HepG2 (cell line): Measurements from ENCODE around the gene LBX1. TPM values are rescaled to one million over a fixed set of nuclear protein-coding genes. Genes with fewer than 3 reads are reported as not detected.
A peak's percentile ranks its signal among the peaks of the same experiment; 100 is the strongest.

Experiments used
- ATAC-seq: fragments of 200-7000 bp; cut with Tn5 transposase; 3 replicates; pipeline ENCODE4 v1.9.1; 2020; ENCODE audit warnings: mild to moderate bottlenecking, moderate library complexity
- BruUV-seq: library from RNA; stranded (reverse); fragments of 400-500 nt; replicated peaks from 2 replicates; lab custom pipeline; 2021; lab: Mats Ljungman, UMichigan
- CTCF ChIA-PET: fragments of 300-600 bp; formaldehyde crosslinking; extraction: SDS; loops from one replicate; lab custom pipeline; 2021; ENCODE audit warnings: low total read pairs, inconsistent platforms, low intra/inter-chr PET ratio; lab: Yijun Ruan, JAX
- POLR2A ChIA-PET: fragments of 350-600 bp; sonication (Branson Sonifier 250); formaldehyde crosslinking; loops from one replicate; lab custom pipeline; 2020; ENCODE audit warnings: antibody characterized with exemption, inconsistent platforms; lab: Yijun Ruan, JAX
- DNase-seq: peaks from one replicate; pipeline ENCODE4 v3.0.0-alpha.2; 2015; ENCODE audit warnings: low spot score
- FAIRE-seq: peaks from 3 replicates; lab custom pipeline; 2011; peaks lifted over from hg19 to GRCh38; lab: Jason Lieb, UNC
- H2AFZ ChIP-seq: one replicate; pipeline ENCODE4 v1.6.1; 2011; ENCODE audit warnings: low read length, inconsistent platforms
- H3K27ac ChIP-seq: fragments of 300-600 bp; 3 replicates; pipeline ENCODE4 v1.8.0; 2011; ENCODE audit warnings: mixed run types, mild to moderate bottlenecking, mixed read lengths, low read length, inconsistent platforms; ENCODE audit not compliant: insufficient read depth; ENCODE audit errors: extremely low read length
- H3K27me3 ChIP-seq, 2 experiments: fragments of 200-600 bp in 1 of 2; 2 replicates in 1 of 2; 3 replicates in 1 of 2; pipeline versions ENCODE4 v1.6.0 to v1.8.0; 2011; ENCODE audit warnings: low read length in 2 of 2, mild to moderate bottlenecking in 2 of 2, moderate library complexity in 2 of 2, inconsistent platforms in 1 of 2; ENCODE audit not compliant: insufficient read depth in 2 of 2, control insufficient read depth in 1 of 2
- H3K36me3 ChIP-seq, 2 experiments: fragments of 200-600 bp in 1 of 2; replicated peaks in 1 of 2; 2 replicates in 1 of 2; 3 replicates in 1 of 2; pipeline versions ENCODE4 v1.5.1 to v1.8.0; 2011; ENCODE audit warnings: low read length in 2 of 2, inconsistent platforms in 1 of 2; ENCODE audit not compliant: insufficient read depth in 2 of 2, control insufficient read depth in 1 of 2
- H3K4me1 ChIP-seq: 2 replicates; pipeline ENCODE4 v1.5.1; 2012; ENCODE audit warnings: low read length, inconsistent platforms; ENCODE audit not compliant: insufficient read depth
- H3K4me2 ChIP-seq: 2 replicates; pipeline ENCODE4 v1.6.0; 2011; ENCODE audit warnings: low read depth, low read length, inconsistent platforms
- H3K4me3 ChIP-seq, 3 experiments: fragments of 200-600 bp in 1 of 3; sonication (generic), shearing (Covaris generic) in 1 of 3; replicated peaks in 1 of 3; 2 replicates each; pipeline ENCODE4 v1.5.1; 2011 to 2016; ENCODE audit warnings: low read length in 3 of 3, inconsistent platforms in 2 of 3, low read depth in 2 of 3, mild to moderate bottlenecking in 2 of 3, control low read depth in 1 of 3, mixed read lengths in 1 of 3; ENCODE audit not compliant: insufficient read depth in 1 of 3
- H3K79me2 ChIP-seq: one replicate; pipeline ENCODE4 v1.6.1; 2011; ENCODE audit warnings: low read length, inconsistent platforms; ENCODE audit not compliant: insufficient read depth
- H3K9ac ChIP-seq: 2 replicates; pipeline ENCODE4 v1.6.0; 2011; ENCODE audit warnings: mild to moderate bottlenecking, low read depth, low read length, inconsistent platforms; ENCODE audit not compliant: insufficient read depth
- H3K9me3 ChIP-seq: 2 replicates; pipeline ENCODE4 v1.5.1; 2012; ENCODE audit warnings: mild to moderate bottlenecking, low read length
- H4K20me1 ChIP-seq: 2 replicates; pipeline ENCODE4 v1.6.0; 2011; ENCODE audit warnings: inconsistent platforms, mild to moderate bottlenecking, low read length, moderate library complexity; ENCODE audit not compliant: insufficient read depth
- ATF7 ChIP-seq, 2 experiments: fragments of 450-650 bp in 1 of 2; sonication (generic) in 1 of 2; formaldehyde crosslinking in 1 of 2; IDR thresholded peaks; 2 replicates each; pipeline versions ENCODE4 v1.4.0 to v1.6.1; 2016 to 2020; ENCODE audit warnings: antibody characterized with exemption in 1 of 2, mild to moderate bottlenecking in 1 of 2, missing genetic modification reagents in 1 of 2
- CBX2 ChIP-seq, 2 experiments: fragments of 200-600 bp in 1 of 2; sonication (generic); formaldehyde crosslinking in 1 of 2; IDR thresholded peaks; 2 replicates each; pipeline versions ENCODE4 v1.7.0 to v1.8.1; 2018 to 2022; ENCODE audit warnings: low read depth in 2 of 2, low read length in 1 of 2, mild to moderate bottlenecking in 1 of 2, missing genetic modification reagents in 1 of 2
- EZH2 ChIP-seq: conservative IDR thresholded peaks from 2 replicates; pipeline ENCODE4 v1.6.1; 2012; ENCODE audit warnings: mild to moderate bottlenecking, low read depth, low read length, moderate library complexity
- MTERF4 ChIP-seq: sonication (generic); formaldehyde crosslinking; IDR thresholded peaks from 2 replicates; pipeline ENCODE4 v1.8.0; 2023; ENCODE audit warnings: mild to moderate bottlenecking, missing genetic modification reagents
- RNF2 ChIP-seq: fragments of 450-650 bp; conservative IDR thresholded peaks from 2 replicates; pipeline ENCODE4 v1.6.1; 2016; ENCODE audit warnings: low read depth
- ZNF3 ChIP-seq: IDR thresholded peaks from 2 replicates; pipeline ENCODE4 v1.7.0; 2017; ENCODE audit warnings: inconsistent platforms
- ZNF446 ChIP-seq: sonication (generic); formaldehyde crosslinking; IDR thresholded peaks from 2 replicates; pipeline ENCODE4 v1.5.0; 2020; ENCODE audit warnings: mild to moderate bottlenecking, missing genetic modification reagents
- ZNF607 ChIP-seq: sonication (generic); formaldehyde crosslinking; IDR thresholded peaks from 2 replicates; pipeline ENCODE4 v1.5.1; 2020; ENCODE audit warnings: missing genetic modification reagents, mild to moderate bottlenecking, borderline replicate concordance
- whole genome bisulfite sequencing: methylation state at CpG from one replicate; pipeline ENCODE4 v1.1.6; 2017; ENCODE audit warnings: low lambda C conversion rate; 5-methylcytosine and 5-hydroxymethylcytosine counted together
- in situ Hi-C: cut with HindIII; loops from 2 replicates; pipeline ENCODE4 v1.10.0; 2017; ENCODE audit warnings: low pct_unique_long_range_greater_than_20kb; ENCODE audit not compliant: extremely low pct_ligation_motif_present
- intact Hi-C: fragments of 100-400 bp; cut with micrococcal nuclease; formaldehyde crosslinking; loops from one replicate; pipeline ENCODE4 v1.10.0; 2022; ENCODE audit not compliant: unreplicated experiment
- polyA plus RNA-seq, 8 experiments: library from polyadenylated mRNA; depleted of rRNA in 3 of 8; stranded (reverse) in 7 of 8; unstranded in 1 of 8; fragments of >200 nt; fragmentation: Illumina TruSeq in 4 of 8; extraction: Trizol in 4 of 8; gene quantifications; 2 replicates each; pipeline versions ENCODE4 v1.2.1 to v1.2.3, GENCODE V29; 2011 to 2016; ENCODE audit warnings: low read depth in 4 of 8, missing spikeins in 1 of 8, mixed read lengths in 1 of 8; ENCODE audit not compliant: insufficient read depth in 1 of 8
- total RNA-seq, 5 experiments: library from RNA; depleted of rRNA; stranded (reverse); fragments of >200 nt; fragmentation: Illumina TruSeq; extraction: Trizol; gene quantifications; 2 replicates each; pipeline ENCODE4 v1.2.3, GENCODE V29; 2016; ENCODE audit warnings: low read depth in 1 of 5

Gene LBX1
- total and polyA plus RNA-seq, 2 of the 13 experiments (the other 11 are each of a cell fraction or from before 2014, with no cell fraction given), result not detected

GRCh38 chr10:101226491-101227428 is 2.5 kb downstream of the LBX1 start:
- ChIA-PET CTCF (no interaction called here), POLR2A (no interaction called here)
- no TSS peak for BruUV-seq
- Histone ChIP-seq H2AFZ (no peak overlapping the region), H3K4me1 (peaks cover 19% of the 10 kb centered on the region), H3K4me3 (peak overlapping the region in 1 of 3 experiments; percentile 51; a peak in 1 of 6 replicates), H3K27ac (no peak overlapping the region), H4K20me1 (peaks cover 5% of the 10 kb centered on the region; the same call in 1 of the 2 replicates), H3K27me3 (peaks cover 29 to 97% of the 10 kb centered on the region in 2 experiments), H3K9ac (no peak overlapping the region), H3K9me3 (no peaks in the 10 kb centered on the region), H3K79me2 (no peaks in the 10 kb centered on the region), H3K36me3 (no peaks in the 10 kb centered on the region), H3K4me2 (peak overlapping the region; percentile 24; the same call in 1 of the 2 replicates)
- DNase-seq, result no peak
- intact Hi-C loops (no loop called here), in situ Hi-C loops (no loop called here)
- 8% methylated on average over 40 of the region's 67 CpGs for WGBS
- ATAC-seq, result no peak
- FAIRE-seq, result no peak
- TF ChIP-seq ZNF607 (CRISPR knock-in tag) (no peak), CBX2 (IDR thresholded peaks at IDR 0.05; ENCODE audit: low read depth, low read length) (0 out of 2 replicates have a peak, but pooled peaks have one; percentile 33), CBX2 (CRISPR knock-in tag; IDR thresholded peaks at IDR 0.05; ENCODE audit: low read depth) (no peak), EZH2 (peak; percentile 94), MTERF4 (CRISPR knock-in tag) (no peak), ZNF3 (CRISPR knock-in tag) (no peak), RNF2 (0 out of 2 replicates have a peak, but pooled peaks have one; percentile 28), ZNF446 (CRISPR knock-in tag) (no peak), ATF7 (IDR thresholded peaks at IDR 0.05) (no peak), ATF7 (CRISPR knock-in tag; IDR thresholded peaks at IDR 0.05) (no peak)
